Embryonic facial prominence (tissue), 1 donor: ENCODE data around the gene CPLANE2.
A peak's percentile ranks its signal among the peaks of the same experiment; 100 is the strongest.
"Not testable (repeated sequence)": the region's sequence is repeated elsewhere in the genome, so short reads cannot be mapped to it uniquely, and the experiment has no call there.

Experiments
- DNase-seq: peaks from one replicate; pipeline ENCODE4 v3.0.0-alpha.2; 2016; ENCODE audit errors: extremely low spot score

Gene CPLANE2

DNA sequence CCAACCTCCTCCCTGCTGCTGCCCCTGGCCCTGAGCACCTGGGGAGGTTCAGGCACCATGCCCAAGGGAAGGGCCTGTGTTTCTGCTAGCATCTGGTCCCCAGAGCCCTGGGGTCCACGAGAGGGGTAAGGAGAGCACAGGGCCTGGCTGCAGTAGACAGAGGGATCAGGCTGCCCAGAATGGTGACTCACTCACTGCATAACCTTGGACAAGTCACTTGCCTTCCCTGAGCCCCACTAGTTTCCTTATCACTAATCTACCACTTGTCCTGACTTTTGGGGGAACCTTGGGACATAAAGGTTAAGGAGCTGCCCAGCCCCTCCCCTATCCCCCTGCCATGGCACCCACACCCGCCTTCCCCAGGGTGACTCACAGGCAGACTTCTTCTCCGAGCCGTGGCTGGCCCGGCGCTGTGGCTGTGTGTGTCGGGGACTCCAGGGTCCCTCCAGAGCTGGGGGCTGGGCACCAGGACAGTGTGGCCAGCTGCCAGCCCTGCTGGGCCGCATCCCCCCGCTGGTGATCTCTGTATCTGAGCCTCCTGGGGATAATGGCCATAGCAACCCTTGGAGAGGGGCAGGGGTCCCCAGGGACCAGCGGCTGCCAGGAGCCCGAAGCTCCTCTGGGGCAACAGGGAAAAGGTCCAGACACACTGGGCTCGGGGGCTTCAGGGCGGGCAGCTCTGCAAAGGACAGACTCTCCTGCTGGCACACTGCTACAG, 28.6 kb downstream of the CPLANE2 start:
- DNase-seq, result no peak

DNA sequence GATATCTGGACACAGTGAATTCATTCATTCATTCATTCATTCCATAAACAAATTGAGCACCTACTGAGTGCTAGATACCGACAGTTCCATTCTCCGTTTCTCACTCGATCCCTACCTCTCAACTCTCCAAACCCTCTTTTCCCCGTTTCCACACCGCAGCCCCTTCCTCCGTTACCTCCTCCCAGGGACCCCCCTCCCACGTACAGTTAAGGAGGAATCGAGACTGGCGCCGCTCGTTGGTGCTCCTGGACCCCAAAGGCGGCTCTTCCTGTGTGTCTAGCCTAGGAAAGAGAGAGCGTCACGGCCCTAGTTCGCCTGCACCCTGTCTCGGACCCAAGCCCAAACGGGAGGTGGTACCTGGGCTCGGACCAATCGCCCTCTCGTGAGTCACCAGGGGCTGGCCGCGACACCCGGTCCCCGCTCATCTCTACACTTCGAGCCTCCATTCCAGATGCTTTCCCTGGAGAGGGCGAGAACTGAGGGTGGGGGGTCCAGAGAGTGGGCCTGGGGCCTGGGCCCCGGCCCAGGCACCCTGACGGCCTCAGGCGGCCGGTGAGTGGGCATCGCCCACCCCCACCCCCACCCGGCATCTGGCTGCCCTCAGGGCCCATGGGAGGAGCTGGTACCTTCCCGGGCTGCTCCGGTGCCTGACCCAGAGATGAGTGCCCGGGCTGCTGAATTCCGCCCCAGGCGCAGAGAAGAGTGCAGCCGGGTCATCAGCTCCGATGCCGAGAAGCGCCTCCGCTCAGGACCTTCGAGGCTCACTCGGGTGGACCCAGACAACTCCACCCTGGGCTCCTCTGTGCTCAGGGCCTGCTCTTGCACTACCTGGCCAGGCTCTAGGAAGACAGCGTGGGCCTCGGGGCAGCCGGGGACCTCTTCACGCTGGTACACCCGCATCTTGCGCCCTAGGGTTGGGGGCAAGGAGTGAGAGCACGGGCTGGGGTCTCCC, 29.4 kb downstream of the CPLANE2 start:
- DNase-seq, result no peak

DNA sequence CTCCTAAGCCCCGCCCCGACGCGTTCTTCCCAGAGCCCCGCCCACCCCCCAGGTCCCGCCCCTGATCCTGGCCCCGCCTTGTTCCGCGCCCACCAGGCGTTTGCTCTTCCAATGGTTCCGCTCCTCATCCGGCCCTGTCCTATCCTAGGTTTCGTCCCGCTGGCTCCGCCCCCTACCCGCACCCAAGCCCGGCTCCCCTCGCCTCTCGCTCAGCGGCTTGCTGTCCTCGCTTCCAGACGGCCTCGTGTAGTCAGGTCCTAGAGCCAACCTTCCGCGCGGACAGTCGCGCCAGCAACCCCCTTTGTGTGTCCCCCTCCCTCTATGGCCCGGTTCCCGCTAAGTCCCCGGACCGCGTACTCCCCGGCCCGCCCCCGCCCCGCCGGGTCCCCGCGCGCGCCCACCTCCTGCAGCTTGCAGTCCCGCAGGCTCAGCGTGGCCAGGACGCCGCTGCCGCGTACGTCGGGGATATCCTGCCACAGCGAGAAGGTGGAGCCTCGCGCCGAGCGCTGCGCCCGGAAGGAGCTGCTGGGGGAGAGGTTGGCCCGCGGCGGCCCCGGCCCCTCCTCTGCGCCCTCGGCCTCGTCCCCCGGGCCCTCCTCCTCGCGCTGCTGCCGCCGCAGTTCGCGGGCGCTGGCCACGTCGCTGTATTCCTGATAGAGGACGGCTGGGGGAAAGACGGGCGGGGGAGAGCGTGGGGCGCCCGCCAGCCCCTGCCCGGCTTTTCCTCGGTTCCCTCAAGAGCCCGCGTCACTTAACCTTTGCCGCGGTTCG, 30.3 kb downstream of the CPLANE2 start:
- peak; percentile 96 for DNase-seq

DNA sequence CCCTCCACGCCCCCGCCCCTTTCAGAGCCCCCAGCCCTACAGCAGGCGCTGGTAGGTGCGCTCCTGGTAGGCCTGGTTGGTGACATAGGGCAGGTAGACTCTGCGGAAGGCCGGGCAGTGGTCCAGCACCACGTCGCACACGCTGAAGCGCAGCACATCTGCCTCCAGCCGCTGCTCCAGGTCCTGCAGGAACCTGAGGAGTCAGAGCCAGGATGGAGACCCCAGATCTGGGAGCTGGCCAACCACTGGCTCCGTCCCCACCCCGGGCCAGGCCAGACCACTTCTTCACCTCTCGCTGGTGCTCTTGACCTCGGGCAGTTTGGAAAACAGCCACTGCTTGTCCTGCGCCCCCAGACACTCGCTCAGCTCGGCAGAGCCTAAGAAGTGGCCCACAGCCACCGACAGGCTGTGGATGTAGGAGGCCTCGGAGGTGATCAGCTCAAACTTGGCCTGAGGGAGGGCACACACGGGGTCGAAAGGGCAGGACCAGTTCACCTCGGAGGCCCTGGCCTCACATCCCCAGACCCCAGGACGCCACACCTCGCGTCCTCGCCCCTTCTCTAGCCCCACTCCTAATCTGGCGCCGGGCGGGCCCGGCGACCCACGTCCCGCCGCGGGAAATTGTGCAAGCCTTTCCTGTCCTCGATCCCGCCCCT, 31.0 kb downstream of the CPLANE2 start:
- no peak for DNase-seq

DNA sequence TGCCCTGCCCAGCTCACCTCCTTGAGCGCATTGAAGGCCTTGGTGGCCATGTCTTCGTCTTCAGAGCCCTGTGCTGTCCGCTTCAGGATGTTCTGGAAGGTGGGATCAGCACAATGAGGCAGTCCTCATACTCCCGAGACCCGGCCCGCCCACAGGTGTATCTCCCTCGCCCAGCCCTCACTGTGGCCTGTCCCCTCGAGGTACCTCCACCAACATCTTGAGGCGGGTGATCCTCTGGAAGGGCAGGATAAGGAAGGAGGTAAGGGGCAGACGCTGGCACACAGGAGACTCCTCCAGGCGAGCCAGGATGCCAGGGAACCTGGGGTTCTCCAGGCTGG, 31.7 kb downstream of the CPLANE2 start:
- no peak for DNase-seq

DNA sequence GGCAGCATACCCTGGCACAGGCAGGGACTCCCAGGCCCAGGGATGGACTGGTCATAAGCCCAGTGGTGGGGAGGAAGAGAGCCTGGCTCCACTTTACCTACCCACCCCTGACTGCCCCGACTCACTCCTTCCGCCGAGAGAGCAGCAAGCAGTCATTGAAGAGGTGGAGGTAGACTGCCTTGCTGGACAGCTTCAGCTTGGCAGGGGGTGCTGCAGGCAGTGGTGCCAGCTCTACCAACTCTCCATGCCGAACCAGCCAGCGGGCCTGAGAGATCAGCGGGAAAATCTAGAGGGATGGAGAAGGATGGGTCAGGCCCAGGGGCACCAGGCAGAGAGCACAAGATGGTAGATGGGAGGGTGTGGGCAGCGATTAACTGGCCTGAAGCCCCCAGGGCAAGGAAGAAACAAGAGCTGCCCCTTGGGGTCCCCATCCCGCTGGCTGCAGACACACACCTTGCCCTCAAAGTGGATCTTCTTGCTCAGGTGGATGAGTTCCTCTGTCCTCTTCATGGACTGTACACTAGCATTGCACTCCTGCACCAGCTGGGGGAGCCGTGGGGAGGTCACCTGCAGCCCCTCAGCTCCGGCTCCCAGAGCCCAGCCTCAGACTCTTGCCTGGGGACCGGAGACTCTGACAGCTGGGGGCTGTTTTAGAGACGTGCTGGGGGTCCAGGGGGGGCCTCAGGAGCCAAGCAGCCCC, 32.2 kb downstream of the CPLANE2 start:
- DNase-seq, result no peak

DNA sequence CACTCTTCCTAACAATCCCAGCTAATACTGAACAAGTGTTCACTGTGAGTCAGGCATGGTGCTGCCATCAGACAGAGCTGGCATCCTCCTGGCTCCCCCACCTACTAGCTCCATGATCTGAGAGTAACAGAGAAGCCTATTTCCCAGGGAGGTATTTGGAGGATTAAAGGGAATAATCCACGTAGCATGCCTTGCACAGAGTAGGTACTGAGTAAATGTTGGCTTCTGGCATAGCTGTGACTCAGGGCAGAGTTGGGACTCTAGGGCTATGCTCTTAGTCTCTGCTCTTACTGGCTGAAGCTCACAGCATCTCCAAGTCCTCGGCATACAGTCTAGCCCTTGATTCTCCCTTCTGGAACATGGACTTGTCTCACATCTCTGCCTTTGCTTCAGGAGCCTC, 32.8 kb downstream of the CPLANE2 start:
- DNase-seq, result no peak

DNA sequence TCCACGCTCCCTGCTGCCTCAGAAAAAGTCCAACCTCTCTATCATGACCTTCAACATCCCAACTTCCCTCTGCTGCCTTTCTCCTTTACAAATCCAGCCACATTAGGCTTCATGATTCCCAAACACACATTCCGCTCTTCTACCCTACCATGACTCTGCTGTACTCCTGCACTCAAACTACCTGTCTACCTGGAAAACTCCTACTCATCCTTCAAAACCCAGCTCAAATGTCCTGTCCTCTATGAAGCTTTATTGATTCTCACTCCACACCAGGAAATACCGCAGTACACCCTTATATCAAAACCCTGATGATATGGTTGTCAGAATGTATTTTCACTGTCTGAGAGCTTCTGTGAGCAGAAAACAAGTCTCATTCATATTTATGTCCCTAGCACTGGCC, 33.4 kb downstream of the CPLANE2 start:
- DNase-seq, result no peak

DNA sequence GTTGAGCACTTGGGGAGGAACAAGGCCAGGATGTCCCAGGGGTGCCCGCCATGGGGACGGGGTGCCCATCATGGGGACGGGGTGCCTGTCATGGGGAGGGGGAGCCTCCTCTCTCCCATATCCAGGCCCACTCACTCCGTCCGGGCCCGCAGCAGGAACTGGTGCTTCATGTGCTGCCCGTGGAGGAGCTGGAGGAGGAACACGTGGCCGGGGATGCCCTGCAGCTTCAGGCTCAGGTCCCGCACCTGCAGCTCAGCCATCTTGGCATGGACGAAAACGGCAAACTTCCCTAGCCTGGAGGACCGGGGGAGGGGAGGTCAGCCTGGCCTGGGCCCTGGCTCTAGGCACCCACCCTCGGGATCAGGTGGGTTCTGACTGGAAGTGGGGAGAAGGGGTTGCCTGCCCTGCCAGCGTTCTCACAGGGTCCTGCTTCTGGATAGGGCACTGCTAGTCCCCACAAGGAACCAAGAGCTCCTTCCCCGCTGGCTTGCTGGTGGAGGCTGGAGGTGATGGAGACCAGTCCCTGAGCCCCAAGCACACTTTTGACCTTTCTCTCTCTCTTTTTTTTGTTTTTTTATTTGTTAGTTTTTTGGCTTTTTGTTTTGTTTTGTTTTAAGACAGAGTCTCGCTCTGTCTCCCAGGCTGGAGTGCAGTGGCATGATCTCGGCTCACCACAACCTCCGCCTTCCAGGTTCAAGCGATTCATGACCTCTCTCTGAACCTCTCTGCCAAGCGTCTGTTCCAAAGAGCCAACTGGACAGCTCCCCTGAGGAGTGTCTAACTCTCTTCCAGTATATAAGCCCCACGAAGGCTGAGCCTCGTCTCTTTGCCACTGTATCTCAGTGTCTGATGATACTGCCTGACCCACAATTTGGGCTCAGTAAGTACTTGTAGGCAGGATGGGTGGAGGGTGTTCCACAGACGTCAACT, 34.4 kb downstream of the CPLANE2 start:
- no peak for DNase-seq

DNA sequence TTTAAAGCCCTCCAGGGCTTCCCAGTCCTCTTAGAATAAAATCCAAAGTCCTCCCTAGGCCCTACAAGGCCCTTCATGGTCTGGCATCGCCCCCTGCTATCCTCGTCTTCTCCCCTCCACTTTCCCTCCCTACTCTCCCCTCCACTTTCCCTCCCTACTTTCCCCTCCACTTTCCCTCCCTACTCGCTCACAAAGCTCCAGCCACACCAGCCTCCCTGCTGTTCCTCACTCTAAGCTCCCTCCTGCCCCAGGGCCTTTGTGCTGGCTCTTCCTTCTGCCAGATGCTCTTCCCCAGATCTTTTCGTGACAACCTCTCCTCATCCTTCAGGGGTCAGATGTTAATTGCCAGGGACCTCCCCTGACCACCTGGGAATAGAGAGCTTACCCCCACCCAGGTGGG, 37.3 kb downstream of the CPLANE2 start:
- no peak for DNase-seq

DNA sequence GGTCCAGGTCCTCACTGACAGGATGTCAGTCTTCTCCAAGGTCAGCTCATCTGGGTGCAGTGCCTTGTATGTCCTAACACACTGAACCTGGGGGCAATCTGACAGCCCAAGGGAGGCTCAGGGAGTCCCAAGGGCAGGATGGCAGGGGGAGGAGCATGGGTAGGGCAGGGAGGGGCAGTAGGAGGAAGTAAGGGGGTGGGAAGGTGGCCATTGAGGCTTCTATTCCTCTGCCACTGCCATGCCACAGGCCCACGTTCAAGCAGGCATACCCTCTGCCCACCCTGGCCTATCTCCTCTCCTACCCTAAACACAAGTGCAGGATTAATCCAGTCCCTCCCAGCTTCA, 37.9 kb downstream of the CPLANE2 start:
- no peak for DNase-seq

DNA sequence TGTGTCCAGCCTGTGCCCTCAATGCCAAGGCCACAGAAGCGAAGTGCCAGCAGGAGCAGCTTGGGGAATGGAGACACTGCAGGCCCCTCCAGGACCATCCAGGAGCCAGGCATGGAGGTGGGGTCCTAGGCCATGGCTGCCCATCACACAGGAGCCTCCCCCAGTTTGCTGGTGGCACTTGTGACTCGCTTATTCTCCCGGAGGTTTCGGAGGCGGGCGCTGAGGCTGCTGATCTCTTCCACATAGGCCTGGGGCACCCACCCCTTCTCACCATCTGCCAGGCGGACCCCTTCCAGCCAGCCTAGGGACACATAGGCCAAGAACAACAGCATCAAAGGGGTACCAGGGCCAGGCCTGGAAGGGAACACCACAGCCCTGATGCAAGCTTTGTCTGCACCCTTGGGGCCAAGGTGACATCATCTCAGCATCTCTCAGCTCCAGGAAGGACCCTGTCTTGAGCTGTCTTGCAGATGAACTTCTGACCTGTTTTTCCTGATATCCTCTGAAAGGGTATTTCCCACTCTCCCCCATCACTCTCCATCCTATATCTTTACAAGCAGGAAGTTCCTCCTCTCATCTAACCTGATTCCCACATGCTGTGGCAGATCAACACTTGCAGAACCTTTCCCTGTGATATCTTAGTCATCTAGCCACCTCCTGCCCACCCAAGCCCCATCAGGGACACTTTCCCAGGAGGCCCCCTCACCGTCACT, 38.4 kb downstream of the CPLANE2 start:
- no peak for DNase-seq

DNA sequence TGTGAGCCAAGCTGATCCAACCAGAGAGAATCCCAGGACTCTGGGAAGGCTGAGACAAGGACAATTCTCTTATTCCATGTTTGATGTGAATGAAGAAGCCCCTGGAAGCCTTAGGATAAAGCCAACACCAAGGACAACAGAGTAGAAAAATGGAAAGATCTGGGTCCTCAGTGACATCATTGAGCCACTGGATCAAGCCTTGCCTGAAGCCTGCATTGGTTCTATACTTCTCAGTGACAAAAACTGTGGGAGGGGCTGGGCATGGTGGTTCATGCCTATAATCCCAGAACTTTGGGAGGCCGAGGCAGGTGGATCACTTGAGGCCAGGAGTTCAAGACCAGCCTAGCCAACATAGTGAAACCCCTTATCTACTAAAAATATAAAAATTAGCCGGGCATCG, 40.1 kb downstream of the CPLANE2 start:
- no peak for DNase-seq

DNA sequence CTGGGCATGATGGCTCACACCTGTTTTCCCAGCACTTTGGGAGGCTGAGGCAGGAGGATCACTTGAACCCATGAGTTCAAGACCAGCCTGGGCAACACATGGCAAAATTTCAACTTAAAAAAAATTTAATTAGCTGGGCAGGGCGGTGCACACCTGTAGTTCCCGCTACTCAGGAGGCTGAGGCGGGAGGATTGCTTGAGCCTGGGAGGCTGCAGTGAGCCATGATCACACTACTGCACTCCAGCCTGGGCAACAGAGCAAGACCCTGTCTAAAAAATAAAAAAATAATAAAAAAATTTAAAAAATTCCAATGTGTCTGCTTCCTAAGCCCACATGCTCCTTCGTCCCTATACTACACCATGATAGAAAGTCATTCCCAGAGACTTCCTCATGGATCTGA, 40.8 kb downstream of the CPLANE2 start:
- not testable (repeated sequence) for DNase-seq

DNA sequence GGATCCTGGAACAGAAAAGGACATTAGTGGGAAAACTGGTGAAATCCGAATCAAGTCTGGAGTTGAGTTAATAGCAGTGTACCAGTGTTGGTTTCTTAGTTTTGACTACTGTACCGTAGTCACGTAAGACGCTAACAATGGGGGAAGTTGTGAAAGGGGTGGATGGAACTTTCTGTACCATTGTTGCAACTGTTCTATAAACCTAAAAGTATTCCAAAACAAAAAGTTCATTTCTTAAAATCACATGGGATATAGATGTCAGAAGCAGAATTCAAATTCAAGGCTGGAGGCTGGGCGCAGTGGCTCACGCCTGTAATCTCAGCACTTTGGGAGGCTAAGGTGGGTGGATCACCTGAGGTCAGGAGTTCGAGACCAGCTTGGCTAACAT, 41.5 kb downstream of the CPLANE2 start:
- DNase-seq, result no peak

DNA sequence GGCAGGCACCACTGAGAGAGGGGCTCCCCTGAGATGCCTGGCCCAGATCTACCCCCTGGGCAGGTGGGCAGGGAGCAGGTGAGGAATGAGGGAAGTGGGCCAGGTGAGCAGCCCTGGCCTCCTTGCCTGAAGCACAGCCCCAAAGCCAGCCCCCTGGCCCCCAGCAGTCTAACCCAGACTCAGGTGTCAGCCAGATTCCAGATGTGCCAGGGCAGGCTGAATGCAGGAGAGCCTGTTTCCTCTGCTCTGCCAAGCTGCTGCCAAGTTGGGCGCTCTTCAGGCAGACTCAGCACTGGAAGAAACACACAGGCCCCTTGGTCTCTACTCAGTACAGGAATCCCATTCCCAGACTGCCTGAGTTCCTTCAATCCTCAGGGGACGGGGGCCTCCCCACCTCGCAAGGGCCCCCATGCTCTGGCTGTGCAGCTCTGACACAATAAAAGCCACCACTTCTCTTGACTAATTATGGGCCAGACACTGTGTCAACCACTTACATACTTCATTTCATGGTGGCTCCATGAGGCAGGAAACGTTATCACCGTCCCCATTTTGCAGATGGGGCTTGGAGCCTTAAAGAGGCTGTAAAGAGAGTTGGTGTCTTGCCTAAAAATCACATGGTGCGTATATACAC, 45.0 kb downstream of the CPLANE2 start:
- DNase-seq, result no peak

DNA sequence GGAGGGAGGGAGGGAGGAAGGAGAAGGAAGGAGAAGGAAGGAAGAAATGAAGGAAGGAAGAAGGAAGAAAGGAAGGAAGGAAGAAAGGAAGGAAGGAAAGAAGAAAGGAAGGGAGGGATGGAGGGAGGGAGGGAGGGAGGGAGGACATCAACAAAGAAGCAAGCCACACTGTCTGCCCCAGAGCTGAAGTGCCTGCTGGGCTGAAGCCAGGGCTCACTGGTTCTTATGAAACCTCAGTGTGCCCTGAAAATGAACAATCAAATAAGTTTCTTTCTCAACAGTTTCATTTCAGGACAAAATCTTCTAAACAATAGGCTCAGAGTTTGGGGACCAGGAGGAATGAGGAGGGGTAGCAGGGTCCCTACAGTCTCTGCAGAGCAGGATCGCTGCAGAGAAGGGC, 45.7 kb downstream of the CPLANE2 start:
- DNase-seq, result no peak

DNA sequence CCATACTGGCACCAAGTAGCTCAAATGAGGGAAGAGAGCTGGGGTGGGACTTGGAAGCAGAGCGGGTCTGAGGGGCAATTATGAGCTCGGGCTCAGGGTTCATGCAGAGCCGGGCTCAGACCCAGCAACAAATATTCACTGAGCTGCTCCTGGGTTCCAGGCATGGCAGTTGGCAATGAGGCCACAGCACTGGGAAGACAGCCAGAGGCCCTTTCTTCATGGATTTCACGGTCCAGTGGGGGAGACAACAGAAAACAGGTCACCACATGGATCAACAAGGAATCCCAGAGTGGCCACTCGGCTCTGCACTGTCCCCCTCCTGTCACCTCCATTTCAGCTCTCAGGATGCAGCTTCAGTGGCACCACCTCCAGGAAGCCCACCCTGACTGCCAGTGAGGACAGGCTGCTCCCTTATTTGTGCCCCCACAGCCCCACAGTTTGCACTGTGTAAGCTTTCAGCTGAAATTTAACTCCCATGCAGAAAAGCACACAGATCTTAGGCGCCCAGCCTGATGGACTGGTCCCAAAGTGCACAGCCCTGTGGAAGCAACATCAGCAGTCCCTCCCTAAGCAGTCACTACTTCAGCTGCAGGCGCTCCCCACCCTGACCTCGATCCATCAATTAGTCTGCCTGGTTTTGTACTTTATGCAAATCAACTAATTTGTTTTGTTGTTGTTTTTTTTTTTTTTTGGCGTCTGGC, 46.9 kb downstream of the CPLANE2 start:
- no peak for DNase-seq

DNA sequence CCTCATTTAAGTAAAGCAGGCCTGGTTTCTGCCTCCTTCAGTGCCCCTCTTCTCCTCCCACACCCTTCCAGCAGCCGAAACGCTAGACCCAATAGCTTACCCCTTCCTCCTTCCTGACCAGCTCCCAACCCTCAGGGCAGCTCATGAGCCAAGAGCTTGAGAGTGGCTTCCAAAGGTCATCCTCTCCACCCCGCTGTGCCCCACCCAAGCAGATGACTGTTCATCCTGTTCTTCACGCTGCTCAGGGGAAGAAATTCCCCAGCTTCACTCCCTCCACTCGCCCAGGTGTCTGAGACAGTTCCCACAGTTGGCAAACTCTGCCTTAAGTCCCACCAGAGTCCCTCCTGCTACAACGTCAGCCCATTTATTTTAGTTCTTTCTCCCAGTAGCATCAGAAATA, 48.0 kb downstream of the CPLANE2 start:
- DNase-seq, result no peak
